Stimulated activated CD8-positive, alpha-beta memory T cell treated with anti-CD3 and anti-CD28 coated beads, Interleukin-7, amount 100 ng/mL, for 1 hour (primary cell): ENCODE measurements around the gene DVL1.
"Not testable (repeated sequence)": the region's sequence is repeated elsewhere in the genome, so short reads cannot be mapped to it uniquely, and the experiment has no call there.

Experiments used
- DNase-seq, 2 donors: peaks; one replicate each; pipeline ENCODE4 v3.0.0-alpha.2; 2020; ENCODE audit warnings: low read depth in 2 of 2

DVL1 gene

DNA sequence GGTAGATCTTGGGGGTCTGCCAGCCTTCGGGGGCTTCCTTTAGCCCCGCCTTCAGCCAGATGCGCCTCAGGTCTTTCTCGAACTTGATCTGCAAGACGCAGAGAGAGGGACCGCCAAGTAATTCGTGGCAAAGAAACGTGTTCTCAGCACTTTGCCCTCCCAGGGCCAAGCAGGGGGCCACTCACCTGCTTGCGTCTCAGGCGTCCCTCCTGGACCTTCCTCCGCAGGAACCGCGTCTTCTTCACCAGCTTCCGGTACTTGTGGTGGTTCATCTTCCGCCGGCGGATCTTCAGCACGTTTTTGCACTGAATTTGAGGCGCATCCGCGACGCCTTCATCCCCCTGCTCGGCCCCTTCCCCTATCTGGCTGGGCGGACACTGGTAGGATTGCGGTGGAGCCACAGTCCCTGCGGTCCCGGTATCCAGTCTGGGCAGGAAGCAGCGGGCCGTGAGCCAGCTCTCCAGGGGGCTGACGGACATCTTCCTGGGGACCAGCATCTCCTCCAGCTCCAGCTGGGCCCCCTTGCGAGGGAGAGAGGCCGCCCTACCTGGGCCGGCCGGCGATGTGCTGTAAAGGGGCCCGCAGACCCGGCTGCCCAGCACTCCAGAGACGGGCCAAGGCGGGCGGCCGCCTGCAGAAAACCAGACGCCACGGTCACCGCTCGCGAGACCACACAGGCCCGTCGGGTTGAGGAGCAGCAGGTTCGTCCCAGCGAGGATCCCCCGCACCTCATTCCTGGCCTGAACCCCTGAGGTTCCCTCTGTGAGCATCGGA is 24.8 kb upstream of the DVL1 start:
- no peak for DNase-seq

DNA sequence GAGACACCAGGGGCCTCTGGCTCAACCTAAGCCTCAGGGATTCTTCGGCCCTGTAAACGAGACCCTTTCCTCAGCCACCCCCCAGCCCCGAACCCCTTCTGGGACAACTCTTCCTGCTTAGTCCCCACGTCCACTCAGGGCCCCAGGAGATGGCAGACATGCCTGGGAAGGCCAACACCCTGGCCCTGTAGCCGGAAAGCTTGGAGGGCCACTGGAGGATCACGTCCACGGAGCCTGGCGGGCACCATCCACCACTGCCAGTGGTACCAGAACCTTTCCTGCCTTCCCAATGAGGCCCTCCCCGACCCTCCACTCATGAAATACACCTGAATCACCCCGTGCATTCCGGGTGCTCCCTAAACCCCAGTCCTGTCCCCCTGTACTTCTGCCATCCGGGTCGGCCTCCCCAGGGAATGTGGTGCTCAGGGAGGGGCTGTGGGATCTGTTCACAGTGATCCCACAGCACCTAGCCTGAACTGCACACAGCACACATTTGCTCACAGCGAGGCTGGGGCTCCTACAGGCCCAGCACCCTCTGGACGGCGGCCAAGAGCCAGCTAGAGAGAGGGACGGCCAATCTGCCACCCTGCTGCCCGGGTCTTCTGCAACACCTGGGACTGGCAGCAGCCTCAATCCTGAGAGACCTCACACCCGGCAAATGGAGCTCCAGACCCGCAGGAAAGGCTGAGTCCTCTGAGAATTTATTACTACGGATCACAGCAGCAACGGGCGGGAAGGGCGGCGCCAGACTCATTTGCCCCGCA is 24.0 kb upstream of the DVL1 start:
- no peak for DNase-seq

- peak; percentile 58 to 63 for DNase-seq
These were observed 22.8 kb upstream of the DVL1 start for GRCh38 chr1:1371746-1372711.

DNA sequence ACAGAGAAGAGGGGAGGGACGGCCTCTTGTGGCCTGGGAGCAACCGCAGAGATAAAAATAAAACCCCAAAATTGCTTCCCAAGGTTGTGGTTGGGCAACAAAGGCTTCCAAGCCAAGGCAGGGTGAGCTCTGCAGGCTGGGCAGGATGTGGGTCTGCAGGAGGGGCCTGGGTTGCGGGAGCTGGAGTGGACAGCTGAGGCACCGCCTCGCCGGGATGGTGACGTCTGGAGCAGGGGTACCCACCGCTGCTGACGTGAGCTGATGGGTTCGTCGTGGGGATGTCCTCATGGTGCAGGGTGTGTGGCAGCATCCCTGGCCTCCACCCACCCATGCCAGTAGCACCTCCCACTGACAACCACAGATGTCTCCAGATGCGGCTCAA is 22.1 kb upstream of the DVL1 start:
- peak in 1 of 2 donors; percentile 15 for DNase-seq

DNA sequence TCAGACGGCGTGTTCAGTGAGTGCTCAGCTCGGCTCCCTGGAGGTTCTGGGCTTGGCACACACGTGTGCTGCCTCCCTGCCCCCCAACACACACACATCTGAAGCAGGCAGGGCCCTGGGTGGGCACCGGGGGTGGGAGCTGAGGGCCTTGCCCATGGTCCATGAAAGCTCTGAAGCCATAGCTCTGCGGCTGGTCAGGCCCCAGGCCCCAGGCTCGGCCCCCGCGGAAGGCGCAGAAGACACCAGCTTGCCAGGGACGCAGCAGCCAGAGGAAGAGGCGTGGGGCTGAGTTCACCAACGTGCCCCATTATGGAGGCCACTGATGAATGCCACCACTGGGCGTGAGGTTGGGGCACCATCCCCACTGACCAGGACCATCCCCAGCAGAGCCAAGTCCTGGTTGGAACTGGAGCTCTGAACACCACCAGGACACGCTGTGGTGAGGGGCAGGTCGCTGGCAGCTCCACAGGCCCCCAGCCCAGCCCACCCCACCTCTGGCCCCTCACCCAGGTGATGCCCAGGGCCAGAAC is 21.6 kb upstream of the DVL1 start:
- no peak for DNase-seq

DNA sequence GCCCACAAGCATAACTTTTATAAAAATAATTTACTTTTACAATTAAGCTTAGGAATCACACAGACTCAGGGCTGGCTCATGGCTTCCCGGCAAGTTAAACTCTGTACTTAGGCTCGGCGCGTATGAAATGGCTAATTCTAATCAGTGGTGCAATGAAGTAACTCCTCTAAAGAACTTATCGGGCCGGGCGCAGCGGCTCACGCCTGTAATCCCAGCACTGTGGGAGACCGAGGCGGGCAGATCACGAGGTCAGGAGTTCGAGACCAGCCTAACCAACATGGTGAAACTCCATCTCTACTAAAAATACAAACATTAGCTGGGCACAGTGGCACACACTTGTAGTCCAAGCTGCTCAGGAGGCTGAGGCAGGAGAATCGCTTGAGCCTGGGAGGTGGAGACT is 20.9 kb upstream of the DVL1 start:
- not testable (repeated sequence) for DNase-seq

DNA sequence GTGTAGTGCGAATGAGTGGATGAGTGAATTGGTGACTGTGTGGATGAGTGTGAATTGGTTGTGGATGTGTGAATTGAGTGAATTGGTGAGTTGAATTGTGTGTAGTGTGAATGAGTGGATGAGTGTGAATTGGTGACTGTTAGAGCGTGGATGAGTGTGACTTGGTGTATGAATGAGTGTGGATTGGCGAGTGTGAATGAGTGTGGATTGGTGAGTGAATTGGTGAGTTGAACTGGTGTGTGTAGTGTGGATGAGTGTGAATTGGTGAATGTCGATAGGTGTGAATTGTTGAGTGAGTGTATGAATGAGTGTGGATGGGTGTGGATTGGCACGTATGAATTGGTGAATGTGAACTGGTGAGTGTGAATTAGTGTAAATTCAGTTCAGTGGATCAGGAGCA is 18.1 kb upstream of the DVL1 start:
- DNase-seq: no peak

DNA sequence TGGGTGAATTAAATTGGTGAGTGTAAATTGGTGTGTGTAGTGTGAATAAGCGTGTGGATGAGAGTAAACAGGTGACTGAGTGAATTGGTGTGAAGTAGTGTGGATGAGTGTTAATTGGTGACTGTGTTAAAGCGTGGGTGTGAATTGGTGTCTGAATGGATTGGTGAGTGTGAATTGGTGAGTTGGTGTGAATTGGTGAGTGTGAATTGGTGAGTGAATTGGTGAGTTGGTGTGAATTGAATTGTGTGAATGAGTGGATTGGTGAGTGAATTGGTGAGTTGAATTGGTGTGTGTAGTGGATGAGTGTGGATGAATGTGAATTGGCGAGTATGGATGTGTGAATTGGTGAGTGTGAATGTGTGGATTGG is 17.5 kb upstream of the DVL1 start:
- DNase-seq: no peak

GRCh38 chr1:1365875-1366698 is 16.9 kb upstream of the DVL1 start:
- DNase-seq: no peak

GRCh38 chr1:1364266-1364665 is 15.0 kb upstream of the DVL1 start:
- DNase-seq: no peak

GRCh38 chr1:1361982-1362423 is 12.8 kb upstream of the DVL1 start:
- no peak for DNase-seq

- no peak for DNase-seq
These were observed 12.2 kb upstream of the DVL1 start for GRCh38 chr1:1361233-1361981.

GRCh38 chr1:1360506-1361169 is 11.4 kb upstream of the DVL1 start:
- no peak for DNase-seq

DNA sequence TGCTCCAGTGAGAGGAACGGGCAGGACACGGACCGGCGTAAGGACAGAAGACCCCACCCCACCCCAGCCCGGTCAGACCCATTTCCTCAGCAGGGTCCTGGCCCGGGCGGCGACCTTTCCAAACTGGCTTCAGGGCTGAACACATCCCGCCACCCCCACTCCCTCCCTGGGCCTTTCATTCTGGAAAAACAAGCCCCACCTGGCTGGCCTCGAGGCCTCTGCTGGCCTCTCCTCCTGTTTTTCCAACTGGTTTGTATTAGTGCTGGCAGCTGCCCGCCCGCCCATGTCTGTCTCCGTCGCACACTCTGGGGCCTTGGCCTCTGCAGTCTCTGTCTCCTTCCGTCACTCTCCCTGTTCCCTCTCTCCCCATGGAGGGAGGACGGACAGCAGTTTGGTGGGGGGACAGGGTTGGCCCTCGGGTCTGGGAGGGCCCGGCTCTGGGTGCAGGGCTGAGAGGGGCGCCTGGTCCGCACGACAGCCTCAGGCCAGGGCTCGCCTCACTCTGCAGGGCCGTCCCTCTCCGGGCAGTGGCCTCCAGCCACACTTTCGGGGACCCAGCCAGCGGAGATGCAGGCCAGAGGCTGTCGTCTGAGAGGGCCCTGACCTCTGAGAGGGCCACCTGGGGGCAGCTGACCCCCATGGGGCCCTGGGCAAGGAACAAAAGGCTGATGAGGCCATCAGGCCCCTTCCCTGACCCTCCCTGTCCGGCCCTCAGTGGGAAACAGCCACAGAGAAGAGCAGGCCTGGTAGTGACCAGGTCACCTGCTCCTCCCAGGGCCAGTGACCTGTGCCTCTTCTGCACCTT is 10.6 kb upstream of the DVL1 start:
- no peak for DNase-seq

DNA sequence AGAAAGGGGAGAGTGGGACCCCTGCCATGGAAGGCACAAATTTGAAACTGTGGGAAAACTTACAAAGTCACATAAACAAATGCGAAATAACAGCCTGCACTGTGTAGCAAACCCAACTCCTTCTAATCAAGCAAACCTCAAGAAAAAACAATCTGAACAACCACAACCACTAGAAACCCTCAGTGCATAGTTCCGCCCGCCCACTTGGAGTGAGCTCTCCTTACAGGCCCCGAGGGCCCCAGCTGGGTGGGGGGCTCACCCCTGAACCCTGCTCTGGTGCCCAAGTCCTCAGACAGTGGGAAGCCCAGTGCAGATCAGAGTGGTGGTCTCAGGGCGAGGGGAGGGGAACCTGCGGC is 10.1 kb upstream of the DVL1 start:
- DNase-seq: no peak

GRCh38 chr1:1358433-1359271 is 9.4 kb upstream of the DVL1 start, which contains the start of gene MXRA8:
TSS of gene MXRA8 (minus strand) at chr1:1358555. CDS start at chr1:1358504, 51 bp downstream.
- DNase-seq: no peak

DNA sequence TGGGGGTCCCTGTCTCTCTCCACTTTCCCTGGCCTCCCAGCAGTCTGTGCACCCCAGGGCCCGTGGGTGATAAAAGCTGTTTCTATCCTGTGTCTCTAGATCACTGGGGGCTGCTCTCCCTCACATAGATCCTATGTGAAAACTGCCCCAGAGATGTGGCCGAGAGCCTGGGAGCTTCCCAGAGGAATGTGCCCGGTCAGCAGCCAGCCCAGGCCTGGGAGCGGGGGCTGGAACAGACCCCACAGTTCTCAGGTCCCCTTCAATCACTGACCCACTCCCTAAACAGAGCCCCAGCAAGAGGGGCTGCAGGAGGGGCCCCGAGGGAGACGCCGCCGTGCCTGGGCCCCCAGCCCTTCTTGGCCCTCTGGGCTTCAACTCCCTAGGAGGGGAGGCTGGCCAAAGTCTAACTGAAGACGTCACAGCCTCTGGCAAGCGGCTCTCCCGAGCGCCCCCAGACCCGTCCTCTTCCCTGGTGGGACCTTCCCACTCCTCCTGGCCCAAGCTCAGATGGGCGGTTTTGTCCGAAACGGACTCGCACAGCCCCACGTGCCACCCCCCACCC is 8.7 kb upstream of the DVL1 start:
- DNase-seq: no peak
